ENCODE measurements around the gene ATAD3B. TPM values are rescaled to one million over a fixed set of nuclear protein-coding genes. Genes with fewer than 3 reads are reported as not detected.

ATAD3B gene
- total RNA-seq, 1 donor from 2014 or later, result 8.3 TPM

GRCh38 chr1:1431845-1432273, 39.7 kb upstream of the ATAD3B start:
- Histone ChIP-seq H3K27me3 (ENCODE audit: low read depth) (peaks cover 49% of the 10 kb centered on the region), H3K36me3 (no peaks in the 10 kb centered on the region), H3K27ac (replicated peaks) (peak overlapping the region; percentile 97), H3K4me1 (peaks cover 85% of the 10 kb centered on the region), H3K9me3 (replicated peaks) (no peaks in the 10 kb centered on the region), H3K4me3 (peak overlapping the region; percentile 42)
- DNase-seq, result peak; percentile 75
- TF ChIP-seq CTCF (IDR thresholded peaks at IDR 0.05; ENCODE audit: borderline replicate concordance), result no peak
- intact Hi-C loops (cut with micrococcal nuclease), result no loop called here

GRCh38 chr1:1432274-1432950, 39.2 kb upstream of the ATAD3B start:
- intact Hi-C loops (cut with micrococcal nuclease), result no loop called here
- H3K4me1 ChIP-seq, result peaks cover 91% of the 10 kb centered on the region
- H3K27me3 ChIP-seq (ENCODE audit: low read depth), result peaks cover 46% of the 10 kb centered on the region
- DNase-seq, result no peak
- no peaks in the 10 kb centered on the region for H3K9me3 ChIP-seq (replicated peaks)
- peak overlapping the region; percentile 71 for H3K4me3 ChIP-seq
- H3K36me3 ChIP-seq, result no peaks in the 10 kb centered on the region
- H3K27ac ChIP-seq (replicated peaks), result peak overlapping the region; percentile 97
- no peak for TF ChIP-seq CTCF (IDR thresholded peaks at IDR 0.05; ENCODE audit: borderline replicate concordance)

DNA sequence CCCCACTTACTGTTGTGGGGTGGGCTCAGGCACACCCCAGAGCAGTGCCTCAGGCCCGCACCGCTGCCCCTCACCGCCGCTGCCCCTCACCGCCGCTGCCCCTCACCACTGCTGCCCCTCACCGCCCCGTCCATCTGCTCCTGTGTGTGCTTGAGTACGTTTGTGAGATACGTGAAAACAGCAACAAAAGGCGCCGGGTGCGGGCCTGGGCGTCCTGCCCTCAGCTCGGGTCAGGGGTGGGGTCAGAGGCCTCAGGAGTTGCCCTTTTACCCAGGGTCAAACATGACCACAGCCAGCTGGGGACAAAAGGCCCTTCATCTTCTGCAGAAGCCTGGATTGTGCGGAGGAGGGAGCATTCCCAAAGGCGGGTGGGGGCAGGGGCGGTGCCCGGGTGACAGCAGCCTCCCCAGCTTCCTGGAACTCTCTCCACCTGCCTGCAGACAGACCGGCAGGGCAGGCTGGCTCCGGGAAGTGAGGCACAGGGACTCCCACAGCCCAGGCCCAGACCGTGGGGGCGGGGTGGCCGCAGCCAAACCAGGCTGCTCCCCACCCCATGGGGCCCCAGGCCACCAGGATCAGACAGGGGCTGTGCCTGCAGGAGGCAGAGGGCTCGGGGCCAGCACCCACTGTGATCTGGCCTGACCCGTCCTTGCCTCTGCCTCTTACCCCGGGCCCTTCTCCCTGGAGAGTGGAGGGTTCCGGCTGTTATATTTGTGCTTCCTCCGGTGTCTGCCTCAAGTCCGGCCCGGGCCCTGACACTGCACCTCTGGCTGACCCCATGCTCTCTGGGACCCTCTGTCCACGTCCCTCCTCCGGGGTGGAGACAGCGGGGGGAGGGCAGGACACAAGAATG, 38.4 kb upstream of the ATAD3B start:
- DNase-seq, result peak; percentile 74
- peak overlapping the region; percentile 97 for H3K27ac ChIP-seq (replicated peaks)
- no peaks in the 10 kb centered on the region for H3K9me3 ChIP-seq (replicated peaks)
- peaks cover 44% of the 10 kb centered on the region for H3K27me3 ChIP-seq (ENCODE audit: low read depth)
- no peaks in the 10 kb centered on the region for H3K36me3 ChIP-seq
- H3K4me1 ChIP-seq, result peaks cover 95% of the 10 kb centered on the region
- TF ChIP-seq CTCF (IDR thresholded peaks at IDR 0.05; ENCODE audit: borderline replicate concordance), result no peak
- intact Hi-C loops (cut with micrococcal nuclease), result no loop called here
- peak overlapping the region; percentile 71 for H3K4me3 ChIP-seq

DNA sequence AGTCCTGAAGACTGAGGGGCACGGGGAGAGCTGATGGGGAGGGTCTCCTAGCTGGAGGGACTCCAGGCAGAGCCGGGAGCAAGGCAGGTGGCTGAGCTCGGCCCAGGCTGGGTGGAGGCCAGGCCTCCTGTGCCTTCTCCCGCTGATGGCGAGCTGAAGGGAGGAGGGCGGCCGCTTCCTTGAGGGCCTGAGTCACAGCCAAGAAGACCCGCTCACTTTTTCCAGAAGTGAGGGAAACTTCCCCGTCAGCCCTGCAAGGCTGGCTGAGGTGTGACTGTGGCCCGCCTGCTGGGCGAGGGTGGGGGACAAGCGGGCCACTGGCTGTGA, 37.8 kb upstream of the ATAD3B start:
- Histone ChIP-seq H3K9me3 (replicated peaks) (no peaks in the 10 kb centered on the region), H3K4me3 (peak overlapping the region; percentile 71), H3K4me1 (peaks cover 89% of the 10 kb centered on the region), H3K27ac (replicated peaks) (peak overlapping the region; percentile 97), H3K27me3 (ENCODE audit: low read depth) (peaks cover 39% of the 10 kb centered on the region), H3K36me3 (no peaks in the 10 kb centered on the region)
- no peak for TF ChIP-seq CTCF (IDR thresholded peaks at IDR 0.05; ENCODE audit: borderline replicate concordance)
- no peak for DNase-seq
- intact Hi-C loops (cut with micrococcal nuclease), result no loop called here

GRCh38 chr1:1434131-1434823, 37.3 kb upstream of the ATAD3B start:
- Histone ChIP-seq H3K36me3 (no peaks in the 10 kb centered on the region), H3K27ac (replicated peaks) (peak overlapping the region; percentile 97), H3K9me3 (replicated peaks) (no peaks in the 10 kb centered on the region), H3K27me3 (ENCODE audit: low read depth) (peaks cover 39% of the 10 kb centered on the region), H3K4me3 (peak overlapping the region; percentile 71), H3K4me1 (peaks cover 84% of the 10 kb centered on the region)
- TF ChIP-seq CTCF (IDR thresholded peaks at IDR 0.05; ENCODE audit: borderline replicate concordance), result no peak
- DNase-seq, result peak; percentile 75
- intact Hi-C loops (cut with micrococcal nuclease), result no loop called here
